Pons (tissue), 1 donor: ENCODE data around the gene FOCAD.

Experiments used
- DNase-seq: peaks from one replicate; pipeline ENCODE4 v3.0.0-alpha.2; 2016; ENCODE audit warnings: low spot score

The FOCAD gene

GRCh38 chr9:20729523-20729922 is 45.5 kb downstream of the FOCAD start:
- DNase-seq, result no peak

- DNase-seq, result no peak
Observed at GRCh38 chr9:20732118-20732517, 48.1 kb downstream of the FOCAD start.

- no peak for DNase-seq
Observed at GRCh38 chr9:20734275-20734674, 50.2 kb downstream of the FOCAD start.

- DNase-seq, result no peak
Observed at GRCh38 chr9:20740304-20740703, 56.2 kb downstream of the FOCAD start.

- no peak for DNase-seq
Observed at GRCh38 chr9:20740929-20741582, 57.0 kb downstream of the FOCAD start.

- DNase-seq, result no peak
Observed at GRCh38 chr9:20742833-20743232, 58.8 kb downstream of the FOCAD start.

- DNase-seq, result no peak
Observed at GRCh38 chr9:20744036-20744630, 60.1 kb downstream of the FOCAD start.

GRCh38 chr9:20746967-20747366 is 62.9 kb downstream of the FOCAD start:
- DNase-seq, result no peak

- no peak for DNase-seq
Observed at GRCh38 chr9:20749496-20750198, 65.6 kb downstream of the FOCAD start.

- DNase-seq, result no peak
Observed at GRCh38 chr9:20753761-20754160, 69.7 kb downstream of the FOCAD start.

- no peak for DNase-seq
Observed at GRCh38 chr9:20754556-20754955, 70.5 kb downstream of the FOCAD start.

GRCh38 chr9:20760246-20760891 is 76.3 kb downstream of the FOCAD start:
- no peak for DNase-seq

- no peak for DNase-seq
Observed at GRCh38 chr9:20770947-20771346, 86.9 kb downstream of the FOCAD start.

GRCh38 chr9:20771729-20772128 is 87.7 kb downstream of the FOCAD start:
- no peak for DNase-seq

- no peak for DNase-seq
Observed at GRCh38 chr9:20775683-20776082, 91.6 kb downstream of the FOCAD start.

- no peak for DNase-seq
Observed at GRCh38 chr9:20781092-20781491, 97.0 kb downstream of the FOCAD start.

GRCh38 chr9:20782289-20782688 is 98.2 kb downstream of the FOCAD start:
- no peak for DNase-seq

- DNase-seq, result no peak
Observed at GRCh38 chr9:20783057-20784038, 99.3 kb downstream of the FOCAD start.

- no peak for DNase-seq
Observed at GRCh38 chr9:20784196-20784595, 100.1 kb downstream of the FOCAD start.

- no peak for DNase-seq
Observed at GRCh38 chr9:20786807-20787206, 102.7 kb downstream of the FOCAD start.
